ENCODE measurements around the gene JMJD6. TPM values are rescaled to one million over a fixed set of nuclear protein-coding genes. Genes with fewer than 3 reads are reported as not detected.

JMJD6 gene
- total RNA-seq, 1 experiment from 2014 or later = 60.0 TPM

- no TSS peak for BruUV-seq (replicated peaks)
- TF ChIP-seq TCF7L2 (IDR thresholded peaks at IDR 0.05; ENCODE audit: low read depth, low read length) (no peak), POLR2AphosphoS5 (IDR thresholded peaks at IDR 0.05; ENCODE audit: low read depth, low read length) (peak; percentile 96)
- H3K36me3 ChIP-seq (ENCODE audit: control insufficient read depth, insufficient read depth, low read length) = peaks cover 2% of the 10 kb centered on the region; the same call in 1 of the 2 replicates
- ATAC-seq (peak; percentile 36), DNase-seq (ENCODE audit: low read depth, low spot score) (no peak)
- CTCF ChIA-PET = interaction anchor here (0.7 to 1.4 kb wide), 4 partner anchors 10 to 229 kb away, joined by 3 to 6 read pairs (median 4); no protein-coding TSS in a partner anchor
- intact Hi-C loops (cut with micrococcal nuclease; ENCODE audit: unreplicated experiment) (no loop called here), in situ Hi-C loops (cut with HindIII; ENCODE audit: low pct_unique_long_range_greater_than_20kb, low sequenced_read_pairs) (no loop called here)
- no peaks in the 10 kb centered on the region for H3K27me3 ChIP-seq (ENCODE audit: control insufficient read depth, insufficient read depth, low read length)
- peaks cover 16% of the 10 kb centered on the region for H3K4me1 ChIP-seq (ENCODE audit: control insufficient read depth, insufficient read depth, low read length)
- peak overlapping the region; percentile 82 to 94 for H3K4me3 ChIP-seq (ENCODE audit: low read depth in 2 of 2, low read length in 2 of 2)
- no peaks in the 10 kb centered on the region for H3K9me3 ChIP-seq (ENCODE audit: control insufficient read depth, insufficient read depth, low read depth, low read length)
- POLR2A ChIA-PET = no interaction called here
- H3K27ac ChIP-seq (ENCODE audit: low read length) = peak overlapping the region; percentile 99
Measured at GRCh38 chr17:76671912-76672262, 54.5 kb downstream of the JMJD6 start.

- intact Hi-C loops (cut with micrococcal nuclease; ENCODE audit: unreplicated experiment) (no loop called here), in situ Hi-C loops (cut with HindIII; ENCODE audit: low pct_unique_long_range_greater_than_20kb, low sequenced_read_pairs) (no loop called here)
- no TSS peak for BruUV-seq (replicated peaks)
- ChIA-PET CTCF (interaction anchor here (0.6 to 1.4 kb wide), 7 partner anchors 10 to 229 kb away, joined by 3 to 13 read pairs (median 4); no protein-coding TSS in a partner anchor), POLR2A (interaction anchor here (0.5 to 0.6 kb wide), 3 partner anchors 88 to 551 kb away, joined by 3 to 6 read pairs (median 4); no protein-coding TSS in a partner anchor)
- Histone ChIP-seq H3K9me3 (ENCODE audit: control insufficient read depth, insufficient read depth, low read depth, low read length) (no peaks in the 10 kb centered on the region), H3K27me3 (ENCODE audit: control insufficient read depth, insufficient read depth, low read length) (no peaks in the 10 kb centered on the region), H3K36me3 (ENCODE audit: control insufficient read depth, insufficient read depth, low read length) (peaks cover 2% of the 10 kb centered on the region; the same call in 1 of the 2 replicates), H3K27ac (ENCODE audit: low read length) (peak overlapping the region; percentile 99), H3K4me3 (ENCODE audit: low read depth in 2 of 2, low read length in 2 of 2) (peak overlapping the region; percentile 82 to 94), H3K4me1 (ENCODE audit: control insufficient read depth, insufficient read depth, low read length) (peaks cover 16% of the 10 kb centered on the region)
- peak; percentile 97 for DNase-seq (ENCODE audit: low read depth, low spot score)
- TF ChIP-seq CTCF (IDR thresholded peaks at IDR 0.05) (no peak), SIN3A (IDR thresholded peaks at IDR 0.05; ENCODE audit: borderline replicate concordance, insufficient read depth, low read depth, low read length) (no peak), REST (IDR thresholded peaks at IDR 0.05; ENCODE audit: insufficient read depth in 1 of 2, low read depth in 2 of 2, low read length in 1 of 2) (0 out of 4 replicates have a peak, but pooled peaks of 1 of the 2 experiments have one; percentile 42), TCF7L2 (IDR thresholded peaks at IDR 0.05; ENCODE audit: low read depth, low read length) (no peak), POLR2AphosphoS5 (IDR thresholded peaks at IDR 0.05; ENCODE audit: low read depth, low read length) (peak; percentile 81)
- ATAC-seq = peak; percentile 99
Measured at GRCh38 chr17:76671123-76671911, 55.1 kb downstream of the JMJD6 start.
